Measurements from ENCODE around the gene LRRC8B.

Gene LRRC8B

GRCh38 chr1:89547563-89548116, 23.0 kb downstream of the LRRC8B start:
- DNase-seq (ENCODE audit: low read depth in 3 of 3): peak in 1 of 3 experiments; percentile 36

GRCh38 chr1:89548122-89548857, 23.7 kb downstream of the LRRC8B start:
- DNase-seq (ENCODE audit: low read depth in 3 of 3): no peak

- no peak for DNase-seq (ENCODE audit: low read depth in 3 of 3)
Measured at GRCh38 chr1:89550995-89551394, 26.4 kb downstream of the LRRC8B start.

- no peak for DNase-seq (ENCODE audit: low read depth in 3 of 3)
Measured at GRCh38 chr1:89552471-89553081, 27.9 kb downstream of the LRRC8B start.

GRCh38 chr1:89553157-89553556, 28.5 kb downstream of the LRRC8B start:
- DNase-seq (ENCODE audit: low read depth in 3 of 3): no peak

GRCh38 chr1:89555550-89555949, 30.9 kb downstream of the LRRC8B start:
- DNase-seq (ENCODE audit: low read depth in 3 of 3): no peak

GRCh38 chr1:89556726-89557444, 32.3 kb downstream of the LRRC8B start:
- no peak for DNase-seq (ENCODE audit: low read depth in 3 of 3)

GRCh38 chr1:89557445-89557825, 32.8 kb downstream of the LRRC8B start:
- no peak for DNase-seq (ENCODE audit: low read depth in 3 of 3)

- DNase-seq (ENCODE audit: low read depth in 3 of 3): no peak
Measured at GRCh38 chr1:89557956-89558355, 33.3 kb downstream of the LRRC8B start.

- DNase-seq (ENCODE audit: low read depth in 3 of 3): no peak
Measured at GRCh38 chr1:89563957-89564604, 39.5 kb downstream of the LRRC8B start.

GRCh38 chr1:89565521-89565920, 40.9 kb downstream of the LRRC8B start:
- DNase-seq (ENCODE audit: low read depth in 3 of 3): no peak

GRCh38 chr1:89566761-89567174, 42.1 kb downstream of the LRRC8B start:
- DNase-seq (ENCODE audit: low read depth in 3 of 3): no peak

GRCh38 chr1:89567797-89568196, 43.2 kb downstream of the LRRC8B start:
- DNase-seq (ENCODE audit: low read depth in 3 of 3): no peak

GRCh38 chr1:89573410-89573809, 48.8 kb downstream of the LRRC8B start:
- DNase-seq (ENCODE audit: low read depth in 3 of 3): no peak

GRCh38 chr1:89574621-89575020, 50.0 kb downstream of the LRRC8B start:
- DNase-seq (ENCODE audit: low read depth in 3 of 3): no peak

GRCh38 chr1:89575207-89575606, 50.6 kb downstream of the LRRC8B start:
- DNase-seq (ENCODE audit: low read depth in 3 of 3): no peak

- DNase-seq (ENCODE audit: low read depth in 3 of 3): no peak
Measured at GRCh38 chr1:89576013-89576412, 51.4 kb downstream of the LRRC8B start.

- DNase-seq (ENCODE audit: low read depth in 3 of 3): no peak
Measured at GRCh38 chr1:89578151-89578550, 53.5 kb downstream of the LRRC8B start.

GRCh38 chr1:89578946-89579684, 54.5 kb downstream of the LRRC8B start:
- no peak for DNase-seq (ENCODE audit: low read depth in 3 of 3)

- no peak for DNase-seq (ENCODE audit: low read depth in 3 of 3)
Measured at GRCh38 chr1:89580036-89580435, 55.4 kb downstream of the LRRC8B start.

GRCh38 chr1:89581859-89582258, 57.2 kb downstream of the LRRC8B start:
- no peak for DNase-seq (ENCODE audit: low read depth in 3 of 3)
